HG03097 (cell line): Measurements from ENCODE around the gene EVX1.

Experiments
- ATAC-seq: cut with Tn5 transposase; IDR thresholded peaks from one replicate; pipeline ENCODE4 v1.9.1; 2021; ENCODE audit not compliant: unreplicated experiment, low FRiP score

EVX1 gene

DNA sequence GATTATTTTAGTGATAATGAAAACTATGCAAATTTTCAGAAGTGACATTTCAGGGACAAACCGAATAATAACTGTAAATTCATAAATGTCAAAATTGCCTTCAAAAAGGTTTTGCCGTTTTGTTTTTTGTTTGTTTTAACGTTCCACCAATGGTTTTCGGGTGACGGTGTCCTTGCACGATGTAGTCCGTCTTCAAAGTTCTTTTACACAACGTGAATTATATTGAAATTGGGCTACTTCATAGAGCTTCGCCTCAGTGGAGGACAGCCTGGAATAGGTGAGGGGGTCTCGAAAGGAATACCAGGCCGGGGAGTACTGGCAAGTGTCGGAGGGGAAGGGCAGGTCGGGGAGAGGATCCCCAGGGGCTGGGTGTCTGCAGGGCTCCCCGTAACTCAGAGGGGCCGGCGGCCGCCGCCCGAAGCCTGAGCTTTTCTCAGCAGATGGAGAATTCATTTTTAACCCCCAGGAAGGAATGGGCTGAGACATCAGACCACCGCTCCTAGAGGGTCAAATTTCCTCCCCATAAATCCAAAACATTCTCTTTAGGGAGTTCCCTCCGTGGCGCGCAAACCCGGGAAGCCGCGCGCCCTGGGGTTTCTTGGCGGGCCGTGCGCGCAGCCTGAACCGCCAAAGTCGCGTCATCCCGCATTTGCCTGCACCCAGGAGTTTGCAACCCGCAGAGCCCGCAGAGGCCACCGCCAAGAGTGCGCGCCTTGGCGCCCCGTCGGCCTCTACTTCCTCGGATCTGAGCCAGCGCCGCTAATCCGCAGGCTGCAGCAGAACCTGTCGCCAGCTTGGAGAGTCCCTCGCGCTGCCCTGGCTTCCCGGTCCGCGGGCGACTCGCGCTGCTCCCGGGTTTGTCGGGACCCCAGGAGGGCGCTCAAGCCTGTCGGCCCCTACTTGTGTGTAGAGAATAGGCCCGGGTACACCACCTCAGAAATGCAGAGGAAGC lies 17.3 kb upstream of the EVX1 start:
- no peak for ATAC-seq

- no peak for ATAC-seq
Observed at GRCh38 chr7:27229448-27229847, 13.2 kb upstream of the EVX1 start.

DNA sequence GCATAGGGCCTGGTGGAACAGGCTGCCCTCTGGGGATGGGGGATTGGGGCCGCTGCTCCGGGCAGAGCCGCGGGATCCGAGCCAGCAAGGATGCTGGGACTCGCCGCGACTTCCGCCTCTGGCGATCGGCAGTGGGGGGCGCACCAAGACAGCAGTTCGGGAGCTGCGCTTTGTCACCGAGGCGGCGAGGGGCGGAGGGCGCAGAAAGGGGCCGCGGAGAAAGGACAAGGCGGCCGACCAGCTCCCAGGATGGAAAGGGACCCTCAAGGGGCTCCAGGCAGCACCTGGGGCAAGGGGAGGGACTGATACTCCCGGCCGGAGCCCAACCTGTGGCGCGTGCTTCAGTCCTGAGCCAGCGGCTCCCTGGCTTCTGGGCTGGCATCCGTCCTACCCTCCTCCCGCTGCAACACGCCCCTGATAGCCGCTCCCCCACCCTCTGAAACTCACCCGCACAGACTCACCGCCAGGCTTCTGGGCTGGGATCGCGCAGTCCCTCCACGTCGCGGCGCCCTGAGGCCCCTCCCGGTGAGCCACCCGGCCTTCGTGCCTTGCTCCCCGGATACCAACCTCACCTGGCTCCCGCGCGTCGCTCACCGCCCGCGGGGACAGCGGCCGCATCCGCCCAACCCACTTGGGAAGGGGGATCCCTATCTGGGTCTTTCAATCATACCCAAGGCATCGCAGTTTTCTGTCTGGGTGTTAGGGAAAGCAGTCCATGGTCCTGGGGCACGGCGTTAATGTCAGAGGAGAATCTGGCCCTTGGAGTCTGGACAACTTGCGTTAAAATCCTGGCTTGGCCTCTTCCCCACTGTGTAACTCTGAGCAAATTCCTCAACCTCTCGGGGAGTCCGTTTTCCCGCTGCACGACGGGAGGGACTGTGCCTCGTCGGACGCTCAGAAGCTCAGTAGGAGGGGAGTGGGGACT lies 7.0 kb upstream of the EVX1 start:
- no peak for ATAC-seq

- no peak for ATAC-seq
Observed at GRCh38 chr7:27237735-27238334, 4.8 kb upstream of the EVX1 start.

DNA sequence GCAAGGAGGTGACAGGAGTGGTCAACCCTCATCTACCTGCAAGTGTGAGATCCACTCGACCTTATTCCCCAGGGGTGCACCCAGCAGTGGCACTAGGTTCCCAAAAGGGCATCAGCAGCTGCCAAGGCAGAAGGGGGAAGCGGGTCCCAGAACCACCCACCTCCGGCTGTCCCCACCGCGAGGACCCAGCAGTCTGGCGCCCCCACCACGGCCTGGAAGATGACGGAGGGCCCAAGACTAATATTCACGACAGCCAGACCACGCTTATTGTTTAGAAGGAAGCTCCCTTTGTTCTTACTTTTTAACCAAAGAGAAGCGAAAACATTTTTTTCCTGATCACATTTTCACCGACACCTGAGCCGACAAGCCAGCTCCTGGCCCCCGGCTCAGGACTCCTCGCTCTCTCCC lies 3.6 kb upstream of the EVX1 start:
- no peak for ATAC-seq

- ATAC-seq = no peak
Observed at GRCh38 chr7:27239387-27240014, 3.1 kb upstream of the EVX1 start.

GRCh38 chr7:27240015-27240731 lies 2.4 kb upstream of the EVX1 start:
- ATAC-seq = no peak

DNA sequence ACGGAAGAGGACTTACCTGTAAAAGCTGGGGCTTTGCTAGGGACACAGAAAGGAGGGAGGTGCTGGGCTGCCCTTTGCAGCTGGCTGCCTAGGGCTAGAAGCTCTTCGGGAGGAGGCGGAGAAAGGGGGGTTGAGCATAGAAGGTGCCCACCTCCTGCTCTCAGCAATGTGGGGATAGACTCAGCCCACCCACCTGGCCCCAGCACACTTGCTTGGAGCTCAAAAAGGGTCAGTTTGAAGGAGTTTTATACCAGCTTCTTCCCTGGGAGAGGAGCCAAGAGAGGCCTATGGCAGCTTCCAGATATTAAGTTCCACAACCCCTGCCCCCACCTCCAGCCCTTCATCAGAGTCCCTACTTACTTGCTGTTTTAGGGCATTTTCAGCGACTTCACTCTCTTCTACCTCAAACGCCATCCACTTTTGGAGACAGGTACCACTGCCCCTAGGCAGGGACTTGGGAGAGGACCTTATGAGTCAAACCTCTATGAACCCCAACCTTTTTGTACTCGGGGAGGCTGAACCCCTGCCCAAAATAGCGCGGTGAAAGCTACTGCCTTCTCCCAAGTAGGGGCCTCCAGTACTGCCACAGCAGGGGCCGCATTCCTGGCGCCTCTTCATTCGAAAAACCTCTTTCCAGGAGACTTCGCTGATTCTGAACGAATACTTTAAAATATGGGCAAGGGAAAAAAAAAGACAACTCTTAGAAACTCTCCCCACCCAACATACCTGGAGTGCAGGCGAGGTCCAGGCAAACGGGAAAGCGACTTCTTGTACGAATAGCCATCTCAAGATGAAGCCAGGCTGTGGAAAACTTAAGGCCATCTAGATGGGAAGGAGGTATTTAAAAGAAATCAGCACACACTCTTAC lies 1.2 kb upstream of the EVX1 start:
- no peak for ATAC-seq

- no peak for ATAC-seq
Observed at GRCh38 chr7:27242154-27242553, 448 bp upstream of the EVX1 start.

DNA sequence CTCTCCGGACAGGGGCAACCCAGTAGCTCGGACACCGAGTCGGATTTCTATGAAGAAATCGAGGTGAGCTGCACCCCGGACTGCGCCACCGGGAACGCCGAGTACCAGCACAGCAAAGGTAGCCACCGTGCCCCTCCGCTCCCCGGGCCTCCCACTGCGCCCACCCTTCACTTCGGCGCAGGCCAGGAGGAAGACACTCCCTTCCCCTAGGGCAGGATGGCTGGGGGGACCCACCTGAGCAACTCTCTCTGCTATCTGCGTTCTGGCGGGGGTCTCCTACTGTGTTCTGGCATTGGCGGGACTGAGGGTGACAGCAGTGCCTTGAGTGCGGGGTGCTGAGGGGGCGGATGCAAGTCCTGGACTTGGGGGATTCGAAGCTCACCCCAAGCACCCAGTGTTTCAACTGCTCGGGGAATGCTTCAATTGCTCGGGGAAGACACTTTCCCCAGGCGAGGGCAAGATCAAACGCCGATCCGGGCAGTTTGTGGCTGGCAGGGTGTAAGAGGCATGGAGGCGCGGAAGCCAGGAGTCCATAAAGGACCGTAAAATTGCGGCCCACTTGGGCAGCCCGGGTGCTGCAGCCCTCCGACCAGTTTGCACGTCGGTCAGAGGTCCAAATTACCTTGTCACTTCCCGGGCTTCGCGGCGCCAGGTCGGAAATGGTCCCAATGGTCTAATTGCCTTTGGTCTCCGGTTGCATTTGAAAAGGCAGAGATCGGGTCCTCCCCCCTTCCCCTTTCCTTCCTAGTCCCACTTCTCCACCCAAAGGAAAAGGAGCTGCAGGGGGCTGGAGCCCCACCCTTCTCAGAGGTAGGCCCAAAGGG lies 950 bp downstream of the EVX1 start:
- no peak for ATAC-seq

DNA sequence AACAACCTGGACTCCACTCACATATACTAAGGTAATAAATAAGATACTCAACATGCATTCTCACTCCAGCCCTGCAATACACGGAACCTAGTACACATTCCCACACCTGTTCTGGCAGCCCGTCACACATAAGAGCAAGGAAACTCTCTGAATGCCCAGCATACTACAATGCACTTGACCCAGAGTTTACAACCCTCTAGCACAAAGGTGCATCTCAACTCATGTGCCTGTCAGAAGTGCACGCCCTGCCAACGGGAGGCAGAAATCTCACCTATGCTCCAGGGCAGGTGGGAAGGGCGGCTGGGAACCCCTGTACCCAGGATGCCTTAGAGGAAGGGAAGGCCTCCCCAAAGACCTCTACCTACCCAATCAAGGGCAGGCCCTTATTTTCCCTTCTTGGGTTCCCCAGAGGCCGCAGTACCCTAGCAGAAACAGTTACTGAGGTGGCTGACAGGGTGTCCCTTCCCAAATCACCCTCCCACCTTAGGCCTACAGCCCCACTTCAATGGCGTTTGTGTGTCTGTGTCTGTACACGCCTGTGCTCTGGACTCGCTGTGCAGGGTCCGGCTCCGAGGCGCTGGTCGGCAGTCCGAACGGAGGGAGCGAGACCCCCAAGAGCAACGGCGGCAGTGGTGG lies 2.0 kb downstream of the EVX1 start:
- no peak for ATAC-seq

- ATAC-seq = no peak
Observed at GRCh38 chr7:27245124-27245797, 2.7 kb downstream of the EVX1 start.

GRCh38 chr7:27245798-27246691 lies 3.4 kb downstream of the EVX1 start:
- ATAC-seq = no peak

- no peak for ATAC-seq
Observed at GRCh38 chr7:27247000-27247399, 4.4 kb downstream of the EVX1 start.

- ATAC-seq = no peak
Observed at GRCh38 chr7:27247452-27248426, 5.1 kb downstream of the EVX1 start.
